Heart left ventricle (tissue), 13 donors: ENCODE results near the gene PSMA6.

Experiments
- POLR2A ChIP-seq, 2 donors: fragments of 450-650 bp; IDR thresholded peaks; one replicate each; pipeline ENCODE4 v1.6.1; 2017; ENCODE audit warnings: antibody characterized with exemption in 2 of 2, mild to moderate bottlenecking in 2 of 2, moderate library complexity in 2 of 2
- TF ChIP-seq, protein P1 (sequence below), 12 donors: fragments of 200-600 bp; sonication (generic) in 4 of 12; IDR thresholded peaks; one replicate each; pipeline versions ENCODE4 v1.5.0 to v1.8.0; 2018 to 2022; ENCODE audit warnings: antibody characterized with exemption in 12 of 12, mild to moderate bottlenecking in 5 of 12
- donor health status: ischemic (EF 13 %, LVEDD 7.1; RV severe dilation, severe dysfunction).
- donor health status: DM: no; HTN: yes; CAD: no.
- donor health status: DM: no; HTN: no; CAD: no.
- donor health status: ischemic (EF 25% LVEDD 6.9; RV normal size, moderate dysfunction).
- donor health status: ischemic (EF 25% LVEDD 5.7; RV mildly dilated, moderate dysfunction).
- donor health status: ischemic (EF 35%, LVEDD 5.7; RV mildly dilated, moderate dysfunction).
- donor health status: nonischemic (EF 11% LVEDD 7.7; RV severe dilation, severe dysfunction).
- donor health status: DM: yes; HTN: yes; CAD: no.
- donor health status: PGD.
- donor health status: ischemic (EF 29% LVEDD 5.4; RV normal size, mild dysfunction).
- donor health status: nonischemic (EF 23%, LVEDD 6.1; RV moderate dilation, normal function).

DNA sequence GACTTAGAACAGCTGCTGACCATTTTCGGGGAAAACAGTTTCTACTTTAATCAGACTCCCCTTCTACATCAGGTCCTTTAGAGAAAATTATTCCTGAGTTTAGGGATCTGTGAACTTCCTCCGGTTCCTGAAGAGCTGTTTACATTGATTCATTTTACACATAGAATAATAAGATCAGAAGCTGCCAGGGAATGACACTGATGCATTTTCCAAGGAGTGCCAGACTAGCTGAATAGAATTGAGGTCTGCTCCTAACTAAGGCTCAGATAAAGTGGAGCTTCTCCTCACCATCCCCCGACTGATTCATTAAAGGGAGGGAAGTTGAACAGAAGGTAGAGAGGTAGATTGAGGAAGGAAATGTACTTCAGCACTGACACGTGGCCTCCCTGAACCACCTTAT lies 41.9 kb upstream of the PSMA6 start:
- TF ChIP-seq, protein P1, sequence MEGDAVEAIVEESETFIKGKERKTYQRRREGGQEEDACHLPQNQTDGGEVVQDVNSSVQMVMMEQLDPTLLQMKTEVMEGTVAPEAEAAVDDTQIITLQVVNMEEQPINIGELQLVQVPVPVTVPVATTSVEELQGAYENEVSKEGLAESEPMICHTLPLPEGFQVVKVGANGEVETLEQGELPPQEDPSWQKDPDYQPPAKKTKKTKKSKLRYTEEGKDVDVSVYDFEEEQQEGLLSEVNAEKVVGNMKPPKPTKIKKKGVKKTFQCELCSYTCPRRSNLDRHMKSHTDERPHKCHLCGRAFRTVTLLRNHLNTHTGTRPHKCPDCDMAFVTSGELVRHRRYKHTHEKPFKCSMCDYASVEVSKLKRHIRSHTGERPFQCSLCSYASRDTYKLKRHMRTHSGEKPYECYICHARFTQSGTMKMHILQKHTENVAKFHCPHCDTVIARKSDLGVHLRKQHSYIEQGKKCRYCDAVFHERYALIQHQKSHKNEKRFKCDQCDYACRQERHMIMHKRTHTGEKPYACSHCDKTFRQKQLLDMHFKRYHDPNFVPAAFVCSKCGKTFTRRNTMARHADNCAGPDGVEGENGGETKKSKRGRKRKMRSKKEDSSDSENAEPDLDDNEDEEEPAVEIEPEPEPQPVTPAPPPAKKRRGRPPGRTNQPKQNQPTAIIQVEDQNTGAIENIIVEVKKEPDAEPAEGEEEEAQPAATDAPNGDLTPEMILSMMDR (IDR thresholded peaks at IDR 0.05) = no peak
- TF ChIP-seq POLR2A (IDR thresholded peaks at IDR 0.05) = no peak
